HG03354 (cell line): ENCODE results near the gene MED8.
"Not testable (repeated sequence)": the region's sequence is repeated elsewhere in the genome, so short reads cannot be mapped to it uniquely, and the experiment has no call there.

ENCODE experiments used
- ATAC-seq: cut with Tn5 transposase; IDR thresholded peaks from one replicate; pipeline ENCODE4 v1.9.1; 2021; ENCODE audit warnings: mild to moderate bottlenecking; ENCODE audit not compliant: unreplicated experiment, poor library complexity, severe bottlenecking

The MED8 gene

GRCh38 chr1:43422995-43423671 lies 33.5 kb upstream of the MED8 start:
- no peak for ATAC-seq

- no peak for ATAC-seq
These were observed 32.6 kb upstream of the MED8 start for GRCh38 chr1:43421976-43422750.

- ATAC-seq, result no peak
These were observed 31.8 kb upstream of the MED8 start for GRCh38 chr1:43421396-43421795.

GRCh38 chr1:43420874-43421273 lies 31.3 kb upstream of the MED8 start:
- no peak for ATAC-seq

GRCh38 chr1:43419627-43420425 lies 30.2 kb upstream of the MED8 start:
- ATAC-seq, result no peak

- no peak for ATAC-seq
These were observed 29.3 kb upstream of the MED8 start for GRCh38 chr1:43418858-43419257.

- no peak for ATAC-seq
These were observed 26.3 kb upstream of the MED8 start for GRCh38 chr1:43415901-43416300.

GRCh38 chr1:43414634-43415223 lies 25.1 kb upstream of the MED8 start:
- no peak for ATAC-seq

GRCh38 chr1:43413426-43413825 lies 23.8 kb upstream of the MED8 start:
- ATAC-seq, result not testable (repeated sequence)

GRCh38 chr1:43410571-43410970 lies 21.0 kb upstream of the MED8 start:
- ATAC-seq, result no peak

- ATAC-seq, result no peak
These were observed 16.3 kb upstream of the MED8 start for GRCh38 chr1:43405876-43406234.

- no peak for ATAC-seq
These were observed 15.7 kb upstream of the MED8 start for GRCh38 chr1:43405219-43405875.

GRCh38 chr1:43404353-43404752 lies 14.8 kb upstream of the MED8 start:
- ATAC-seq, result no peak

GRCh38 chr1:43402089-43402865 lies 12.7 kb upstream of the MED8 start:
- no peak for ATAC-seq

- ATAC-seq, result not testable (repeated sequence)
These were observed 10.8 kb upstream of the MED8 start for GRCh38 chr1:43400441-43400840.

- no peak for ATAC-seq
These were observed 8.6 kb upstream of the MED8 start for GRCh38 chr1:43398227-43398626.

GRCh38 chr1:43396059-43396458 lies 6.5 kb upstream of the MED8 start:
- ATAC-seq, result no peak

GRCh38 chr1:43395523-43395922 lies 5.9 kb upstream of the MED8 start:
- ATAC-seq, result no peak

GRCh38 chr1:43392702-43393101 lies 3.1 kb upstream of the MED8 start:
- no peak for ATAC-seq
